ENCODE measurements around the gene ZNF212. TPM values are rescaled to one million over a fixed set of nuclear protein-coding genes. Genes with fewer than 3 reads are reported as not detected.

The ZNF212 gene
- polyA plus RNA-seq, 1 of the 3 experiments (the other 2 are of a cell fraction), result 11.5 TPM

DNA sequence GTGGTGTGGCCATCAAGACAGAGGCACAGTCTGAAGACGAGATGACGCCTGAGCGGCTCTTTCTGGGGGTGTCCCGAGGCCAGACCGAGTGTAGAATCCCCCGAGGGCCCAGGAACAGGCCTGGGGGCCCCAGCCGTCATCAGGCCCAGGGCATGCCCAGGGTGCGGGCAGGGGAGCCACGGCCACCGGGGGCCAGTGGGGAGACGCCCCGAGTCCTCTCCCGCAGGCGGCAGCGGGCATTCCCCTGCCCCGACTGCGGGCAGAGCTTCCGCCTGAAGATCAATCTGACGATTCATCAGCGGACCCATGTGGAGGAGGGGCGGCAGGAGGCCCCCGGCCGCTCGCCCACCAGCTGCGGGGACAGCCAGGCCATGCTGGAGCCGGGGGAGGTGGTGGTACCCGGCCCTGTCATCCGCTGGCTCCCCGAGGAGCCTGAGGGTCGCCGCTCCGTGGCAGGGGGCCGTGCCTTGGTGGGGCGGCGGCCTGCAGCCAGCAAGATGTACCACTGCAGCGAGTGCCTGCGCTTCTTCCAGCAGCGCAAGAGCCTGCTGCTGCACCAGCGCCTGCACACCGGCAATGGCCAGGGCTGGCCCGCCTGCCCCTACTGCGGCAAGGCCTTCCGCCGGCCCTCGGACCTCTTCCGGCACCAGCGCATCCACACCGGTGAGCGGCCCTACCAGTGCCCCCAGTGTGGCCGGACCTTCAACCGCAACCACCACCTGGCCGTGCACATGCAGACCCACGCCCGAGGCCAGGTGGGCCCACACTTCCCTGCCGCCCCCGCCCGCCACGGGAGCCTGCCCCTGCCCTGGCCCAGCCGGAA lies 42.3 kb downstream of the ZNF212 start (continued):
- no peak for TF ChIP-seq CHD2 (IDR thresholded peaks at IDR 0.05; ENCODE audit: low read length, partially characterized antibody)
- TF ChIP-seq EP300 (IDR thresholded peaks at IDR 0.05; ENCODE audit: borderline replicate concordance in 1 of 2, low read depth in 1 of 2, low read length in 1 of 2), result no peak

DNA sequence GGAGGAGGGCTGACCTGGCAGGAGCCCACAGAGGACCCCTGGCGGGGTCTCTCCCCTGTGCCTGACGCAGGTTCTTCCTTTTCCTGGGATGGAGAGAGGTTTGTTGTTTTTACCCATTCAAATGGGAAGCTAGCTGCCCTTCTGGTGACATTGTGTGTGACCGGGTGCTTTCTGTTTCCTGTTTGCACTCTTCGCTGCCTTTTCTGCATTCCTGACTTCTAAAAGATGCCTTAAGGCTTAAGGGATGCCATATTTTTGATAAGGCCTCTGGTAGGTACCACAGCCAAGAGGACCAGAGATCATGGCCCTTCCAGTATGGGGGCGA lies 42.8 kb downstream of the ZNF212 start:
- peaks cover 7 to 21% of the 10 kb centered on the region in 2 experiments for H3K36me3 ChIP-seq (replicated peaks in 1 of 2; ENCODE audit: control insufficient read depth in 1 of 2, insufficient read depth in 2 of 2, low read length in 1 of 2)
- H3K4me2 ChIP-seq, result no peak overlapping the region
- no peak for DNase-seq
- H3K79me2 ChIP-seq (ENCODE audit: insufficient read depth), result no peaks in the 10 kb centered on the region
- CTCF ChIA-PET, result no interaction called here
- no peaks in the 10 kb centered on the region for H3K9me3 ChIP-seq
- no peaks in the 10 kb centered on the region for H4K20me1 ChIP-seq (ENCODE audit: insufficient read depth)
- H3K4me1 ChIP-seq (ENCODE audit: control insufficient read depth in 1 of 2, insufficient read depth in 2 of 2, low read depth in 1 of 2, low read length in 1 of 2), result peaks cover 0 to 14% of the 10 kb centered on the region in 2 experiments; a peak in 1 of 4 replicates
- no peaks in the 10 kb centered on the region for H3F3A ChIP-seq (replicated peaks; ENCODE audit: insufficient read depth)
- POLR2A ChIA-PET, result no interaction called here
- no peak overlapping the region for H3K4me3 ChIP-seq (ENCODE audit: low read depth in 2 of 2, low read length in 1 of 2)
- H3K9me2 ChIP-seq, result no peaks in the 10 kb centered on the region
- no peaks in the 10 kb centered on the region for H3K27me3 ChIP-seq (ENCODE audit: insufficient read depth)
- TF ChIP-seq, protein P1, sequence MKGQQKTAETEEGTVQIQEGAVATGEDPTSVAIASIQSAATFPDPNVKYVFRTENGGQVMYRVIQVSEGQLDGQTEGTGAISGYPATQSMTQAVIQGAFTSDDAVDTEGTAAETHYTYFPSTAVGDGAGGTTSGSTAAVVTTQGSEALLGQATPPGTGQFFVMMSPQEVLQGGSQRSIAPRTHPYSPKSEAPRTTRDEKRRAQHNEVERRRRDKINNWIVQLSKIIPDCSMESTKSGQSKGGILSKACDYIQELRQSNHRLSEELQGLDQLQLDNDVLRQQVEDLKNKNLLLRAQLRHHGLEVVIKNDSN (IDR thresholded peaks at IDR 0.05; ENCODE audit: borderline replicate concordance, low read depth), result no peak
- TF ChIP-seq NRF1 (IDR thresholded peaks at IDR 0.05; ENCODE audit: low read depth, low read length) (no peak), TCF12 (IDR thresholded peaks at IDR 0.05) (no peak)
- no peak overlapping the region for H2AFZ ChIP-seq (ENCODE audit: low read depth)
- no peak overlapping the region for H3K27ac ChIP-seq (ENCODE audit: low read depth in 2 of 2, low read length in 1 of 2)
- no peak overlapping the region for H3K9ac ChIP-seq
- WGBS (ENCODE audit: low lambda C conversion rate), result 97% methylated on average over 5 of the region's 5 CpGs

DNA sequence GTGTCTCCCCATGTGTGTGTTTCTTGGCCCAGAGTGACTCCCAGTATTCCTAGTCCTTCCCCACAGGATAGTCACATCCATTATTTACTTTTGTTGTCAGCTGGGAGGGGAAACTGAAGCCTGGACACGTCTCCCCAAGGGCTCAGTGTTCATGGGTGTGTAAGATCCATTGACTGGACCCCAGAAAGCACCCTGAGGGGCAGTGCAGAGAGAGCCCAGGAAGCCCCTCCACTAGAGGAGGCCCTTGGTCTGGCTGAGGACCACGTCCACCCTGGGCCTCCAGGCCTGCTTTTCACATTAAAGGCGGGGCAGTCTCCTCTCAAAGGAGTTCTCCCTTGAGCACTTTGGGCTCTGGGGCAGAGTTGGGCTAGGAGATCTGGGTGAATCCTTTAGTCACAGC lies 43.9 kb downstream of the ZNF212 start:
- TF ChIP-seq JUND (IDR thresholded peaks at IDR 0.05) (no peak), POLR2AphosphoS5 (IDR thresholded peaks at IDR 0.05; ENCODE audit: low read depth, low read length) (no peak), EZH2phosphoT487 (IDR thresholded peaks at IDR 0.05; ENCODE audit: borderline replicate concordance, low read depth) (no peak), ELF1 (IDR thresholded peaks at IDR 0.05) (no peak), RFX5 (IDR thresholded peaks at IDR 0.05; ENCODE audit: low read length) (no peak), SIN3A (IDR thresholded peaks at IDR 0.05; ENCODE audit: borderline replicate concordance, low read depth, low read length) (no peak), RCOR1 (IDR thresholded peaks at IDR 0.05; ENCODE audit: low read length) (no peak)
- H3K27me3 ChIP-seq (ENCODE audit: insufficient read depth), result no peaks in the 10 kb centered on the region
- H3F3A ChIP-seq (replicated peaks; ENCODE audit: insufficient read depth), result no peaks in the 10 kb centered on the region
- H3K27ac ChIP-seq (ENCODE audit: low read depth in 2 of 2, low read length in 1 of 2), result no peak overlapping the region
- H3K79me2 ChIP-seq (ENCODE audit: insufficient read depth), result no peaks in the 10 kb centered on the region
- ChIA-PET POLR2A (no interaction called here), CTCF (interaction anchor here (2.5 kb wide), 1 partner anchor 22 kb away, joined by 20 read pairs; the partner anchor contains the start of gene ZNF783)
- no peaks in the 10 kb centered on the region for H3K9me2 ChIP-seq
- WGBS (ENCODE audit: low lambda C conversion rate), result 73% methylated on average over 2 of the region's 3 CpGs
- H3K4me2 ChIP-seq, result no peak overlapping the region
- no peak overlapping the region for H2AFZ ChIP-seq (ENCODE audit: low read depth)
- no peak overlapping the region for H3K4me3 ChIP-seq (ENCODE audit: low read depth in 2 of 2, low read length in 1 of 2)
- H3K9me3 ChIP-seq, result no peaks in the 10 kb centered on the region
- H4K20me1 ChIP-seq (ENCODE audit: insufficient read depth), result no peaks in the 10 kb centered on the region
- no peak overlapping the region for H3K9ac ChIP-seq
- DNase-seq, result no peak
- peaks cover 0 to 14% of the 10 kb centered on the region in 2 experiments; a peak in 1 of 4 replicates for H3K4me1 ChIP-seq (ENCODE audit: control insufficient read depth in 1 of 2, insufficient read depth in 2 of 2, low read depth in 1 of 2, low read length in 1 of 2)
- peaks cover 0 to 18% of the 10 kb centered on the region in 2 experiments for H3K36me3 ChIP-seq (replicated peaks in 1 of 2; ENCODE audit: control insufficient read depth in 1 of 2, insufficient read depth in 2 of 2, low read length in 1 of 2)

All from SK-N-SH (cell line).